Urinary bladder (tissue), 4 donors: ENCODE measurements around the gene ERBIN. TPM values are rescaled to one million over a fixed set of nuclear protein-coding genes. Genes with fewer than 3 reads are reported as not detected.
A peak's percentile ranks its signal among the peaks of the same experiment; 100 is the strongest.
"Not testable (repeated sequence)": the region's sequence is repeated elsewhere in the genome, so short reads cannot be mapped to it uniquely, and the experiment has no call there.

Source experiments
- DNase-seq: peaks from one replicate; pipeline ENCODE4 v3.0.0-alpha.2; 2015; ENCODE audit errors: extremely low spot score
- H3K27ac ChIP-seq: one replicate; pipeline ENCODE4 v1.5.1; 2013; ENCODE audit warnings: low read depth, mild to moderate bottlenecking, moderate library complexity
- H3K36me3 ChIP-seq: one replicate; pipeline ENCODE4 v1.6.1; 2013; ENCODE audit warnings: mild to moderate bottlenecking, moderate library complexity; ENCODE audit not compliant: insufficient read depth
- H3K4me1 ChIP-seq: one replicate; pipeline ENCODE4 v1.6.1; 2013; ENCODE audit warnings: mild to moderate bottlenecking, moderate library complexity; ENCODE audit not compliant: insufficient read depth
- H3K4me3 ChIP-seq: one replicate; pipeline ENCODE4 v1.5.1; 2013; ENCODE audit warnings: low read depth, low read length
- WGBS: extraction: QIAGEN DNeasy Blood & Tissue Kit; methylation state at CpG from one replicate; pipeline ENCODE4 v1.1.7; 2013; 5-methylcytosine and 5-hydroxymethylcytosine counted together
- polyA plus RNA-seq: library from polyadenylated mRNA; stranded (reverse); fragments of 200-250 nt; gene quantifications from one replicate; pipeline ENCODE4 v1.2.3, GENCODE V29; 2013
- total RNA-seq: library from RNA; depleted of rRNA; stranded (reverse); fragments of >200 nt; gene quantifications from one replicate; pipeline ENCODE4 v1.2.3, GENCODE V29; 2014
- donor health status: healthy with polysubstance abuse.
- donor health status: healthy.

ERBIN gene
- total and polyA plus RNA-seq, 2 donors = 22.3 to 225 TPM

DNA sequence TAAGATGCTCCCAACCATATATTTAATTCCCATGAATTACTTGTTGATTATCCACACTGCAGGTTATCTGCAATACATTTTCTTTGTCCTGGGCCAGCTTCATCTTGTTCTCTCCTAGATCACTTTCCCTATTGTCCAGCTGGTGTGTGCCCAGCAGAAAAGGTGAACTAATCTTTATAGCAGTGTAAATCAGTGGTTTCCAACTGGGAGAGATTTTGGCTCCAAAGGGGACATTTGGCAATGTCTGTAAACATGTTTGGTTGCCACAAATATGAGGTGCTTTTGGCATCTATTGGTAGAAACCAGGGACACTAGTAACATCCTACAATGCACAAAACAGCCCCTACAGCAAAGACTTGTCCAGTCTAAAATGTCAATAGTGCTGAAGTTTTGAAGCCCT is 20.1 kb upstream of the ERBIN start:
- Histone ChIP-seq H3K36me3 (no peaks in the 10 kb centered on the region), H3K4me3 (no peak overlapping the region), H3K27ac (no peak overlapping the region), H3K4me1 (no peaks in the 10 kb centered on the region)
- DNase-seq = no peak

DNA sequence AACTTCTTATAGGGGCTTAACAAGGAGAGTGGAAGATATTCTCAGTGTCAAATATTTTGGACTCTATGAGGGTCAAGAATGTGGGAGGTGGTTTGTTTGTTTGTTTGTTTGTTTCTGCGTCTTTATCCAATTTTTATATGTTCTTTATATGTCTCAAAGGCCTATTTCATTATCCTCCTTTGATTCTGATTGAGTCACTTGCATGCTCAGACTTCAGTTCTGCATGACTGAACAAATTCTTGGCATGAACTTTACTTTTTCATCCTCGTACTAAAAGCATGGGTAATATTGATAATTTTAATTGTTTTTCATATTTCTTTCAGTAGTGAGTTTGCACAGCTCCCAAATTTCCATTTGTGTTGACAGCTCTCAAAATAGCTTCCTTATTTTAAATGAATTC is 19.2 kb upstream of the ERBIN start:
- H3K4me3 ChIP-seq = no peak overlapping the region
- 49% methylated on average over 2 of the region's 2 CpGs for WGBS
- H3K36me3 ChIP-seq = no peaks in the 10 kb centered on the region
- no peaks in the 10 kb centered on the region for H3K4me1 ChIP-seq
- H3K27ac ChIP-seq = no peak overlapping the region
- no peak for DNase-seq

DNA sequence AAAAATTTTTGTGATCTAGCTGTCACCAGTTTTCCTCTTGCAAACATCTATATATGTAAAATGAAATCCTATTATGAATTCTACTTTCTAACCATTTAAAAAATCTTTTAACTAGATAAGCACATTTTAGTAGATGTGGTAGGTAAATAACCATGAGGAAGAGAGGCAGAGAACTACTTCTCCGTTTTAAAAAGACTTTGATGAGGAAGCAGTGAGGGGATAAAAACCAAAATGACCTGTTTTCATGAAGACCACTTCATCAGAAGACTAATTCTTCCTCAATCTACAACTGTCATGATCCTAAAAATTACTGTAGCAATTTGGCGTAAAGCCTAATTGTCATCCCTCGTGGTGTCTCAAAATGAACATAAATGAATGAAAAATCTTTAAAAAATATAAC is 15.7 kb upstream of the ERBIN start:
- H3K27ac ChIP-seq = no peak overlapping the region
- WGBS = 57% methylated on average over 3 of the region's 3 CpGs
- H3K4me3 ChIP-seq = no peak overlapping the region
- no peaks in the 10 kb centered on the region for H3K4me1 ChIP-seq
- H3K36me3 ChIP-seq = no peaks in the 10 kb centered on the region
- DNase-seq = no peak

DNA sequence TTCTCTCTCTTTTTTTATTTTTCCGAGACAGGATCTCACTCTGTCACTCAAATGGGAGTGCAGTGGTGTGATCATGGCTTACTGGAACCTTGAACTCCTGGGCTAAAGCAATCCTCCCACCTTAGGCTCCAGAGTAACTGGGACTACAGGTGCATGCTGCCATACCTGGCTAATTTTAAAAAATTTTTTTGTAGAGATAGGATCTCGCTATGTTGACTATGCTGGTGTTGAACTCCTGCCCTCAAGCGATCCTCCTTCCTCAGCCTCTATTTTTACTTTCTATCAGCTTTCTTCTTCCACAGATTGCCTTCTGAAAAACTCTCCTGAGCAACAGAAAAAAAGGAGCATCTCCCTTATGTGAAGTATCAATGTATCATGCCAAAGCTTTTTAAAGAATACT is 14.1 kb upstream of the ERBIN start:
- no peak overlapping the region for H3K27ac ChIP-seq
- no peaks in the 10 kb centered on the region for H3K4me1 ChIP-seq
- DNase-seq = no peak
- no peaks in the 10 kb centered on the region for H3K36me3 ChIP-seq
- H3K4me3 ChIP-seq = no peak overlapping the region
- 96% methylated on average over 3 of the region's 3 CpGs for WGBS

DNA sequence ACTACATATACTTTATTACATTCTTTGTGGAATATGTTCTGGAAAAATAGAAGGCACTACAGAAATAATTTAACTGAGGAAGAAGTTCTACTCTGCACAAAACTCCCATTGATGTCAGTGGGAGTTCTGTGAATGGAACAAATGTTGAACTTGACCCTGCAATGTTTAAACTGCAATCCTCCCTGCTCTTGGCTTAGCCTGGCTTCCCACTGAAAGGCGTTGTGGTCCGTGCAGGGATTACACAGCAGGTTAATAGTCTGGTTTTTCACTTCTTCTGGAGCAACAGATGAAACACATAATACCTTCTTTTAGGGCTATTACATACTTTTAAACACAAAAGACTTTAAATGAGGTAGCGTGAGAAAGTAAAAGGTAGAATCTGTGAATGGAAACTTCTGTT is 12.9 kb upstream of the ERBIN start:
- Histone ChIP-seq H3K4me3 (no peak overlapping the region), H3K36me3 (no peaks in the 10 kb centered on the region)
- WGBS = 56% methylated on average over 3 of the region's 3 CpGs

DNA sequence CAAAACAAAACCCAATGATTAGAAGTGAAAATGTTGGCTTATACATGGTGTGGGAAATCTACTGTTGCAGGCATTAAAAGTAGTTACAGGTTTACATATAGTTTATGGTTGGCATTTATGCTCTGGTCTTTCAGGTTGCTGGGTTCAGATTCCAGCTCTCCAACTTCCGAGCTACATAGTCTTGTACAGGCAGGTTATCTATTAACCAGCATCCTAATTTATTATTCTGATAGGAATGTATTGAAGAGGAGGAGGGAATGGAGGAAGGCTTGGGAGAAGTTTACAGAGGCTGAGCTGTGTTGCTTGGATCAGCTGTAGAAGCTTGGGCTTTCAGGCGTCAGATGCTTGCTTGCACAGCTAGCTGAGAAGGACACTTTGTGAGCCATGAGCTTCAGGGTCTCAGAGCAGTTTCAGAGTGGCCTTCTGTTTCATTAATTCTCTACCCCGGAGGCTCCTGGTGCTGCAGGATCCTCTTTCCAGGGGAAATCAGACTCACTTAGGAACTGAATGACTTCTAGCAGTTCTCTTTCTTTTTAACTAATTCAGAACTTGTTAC is 11.7 kb upstream of the ERBIN start:
- H3K36me3 ChIP-seq = no peaks in the 10 kb centered on the region
- WGBS = 53% methylated on average over 3 of the region's 3 CpGs
- no peaks in the 10 kb centered on the region for H3K4me1 ChIP-seq
- DNase-seq = no peak
- no peak overlapping the region for H3K27ac ChIP-seq
- no peak overlapping the region for H3K4me3 ChIP-seq

More for the DNA sequence above, 12.9 kb upstream of the ERBIN start:
- Histone ChIP-seq H3K27ac (no peak overlapping the region), H3K4me1 (no peaks in the 10 kb centered on the region)
- no peak for DNase-seq

DNA sequence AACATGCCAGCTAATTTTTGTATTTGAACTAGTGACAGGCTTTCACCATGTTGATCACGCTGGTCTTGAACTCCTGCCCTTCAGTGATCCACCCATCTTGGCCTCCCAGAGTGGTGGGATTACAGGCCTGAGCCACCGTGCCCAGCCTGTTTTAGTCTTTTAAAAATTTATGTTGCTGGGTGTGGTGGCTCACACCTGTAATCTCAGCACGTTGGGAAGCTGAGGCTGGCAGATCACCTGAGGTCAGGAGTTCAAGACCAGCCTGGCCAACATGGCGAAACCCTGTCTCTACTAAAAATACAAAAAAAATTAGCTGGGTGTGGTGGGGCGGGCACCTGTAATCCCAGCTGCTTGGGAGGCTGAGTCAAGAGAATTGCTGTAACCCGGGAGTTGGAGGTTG is 10.7 kb upstream of the ERBIN start:
- not testable (repeated sequence) for H3K4me3 ChIP-seq, H3K4me1 ChIP-seq, DNase-seq, H3K36me3 ChIP-seq, H3K27ac ChIP-seq
- WGBS = 92% methylated on average over 6 of the region's 6 CpGs

DNA sequence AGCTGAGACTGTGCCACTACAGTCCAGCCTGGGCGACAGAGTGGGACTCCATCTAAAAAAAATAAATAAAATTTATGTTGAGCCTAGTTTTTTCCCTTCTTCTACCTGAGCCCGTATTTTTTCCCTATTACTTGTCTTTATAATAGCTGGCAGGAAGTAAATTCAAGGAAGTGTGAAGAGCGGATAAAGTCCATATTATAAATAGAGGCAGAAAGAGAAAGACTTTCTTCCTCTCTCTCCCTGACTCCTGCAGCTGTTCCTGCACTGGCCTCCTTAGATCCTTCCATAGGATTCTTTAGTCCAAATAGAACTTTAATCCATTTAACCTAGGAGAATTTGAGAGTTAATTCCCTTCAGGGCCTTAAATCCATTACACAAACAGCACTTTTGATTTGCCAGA is 10.3 kb upstream of the ERBIN start:
- no peaks in the 10 kb centered on the region for H3K4me1 ChIP-seq
- H3K27ac ChIP-seq = no peak overlapping the region
- no peak overlapping the region for H3K4me3 ChIP-seq
- H3K36me3 ChIP-seq = no peaks in the 10 kb centered on the region
- DNase-seq = no peak
- 89% methylated on average over 3 of the region's 3 CpGs for WGBS

DNA sequence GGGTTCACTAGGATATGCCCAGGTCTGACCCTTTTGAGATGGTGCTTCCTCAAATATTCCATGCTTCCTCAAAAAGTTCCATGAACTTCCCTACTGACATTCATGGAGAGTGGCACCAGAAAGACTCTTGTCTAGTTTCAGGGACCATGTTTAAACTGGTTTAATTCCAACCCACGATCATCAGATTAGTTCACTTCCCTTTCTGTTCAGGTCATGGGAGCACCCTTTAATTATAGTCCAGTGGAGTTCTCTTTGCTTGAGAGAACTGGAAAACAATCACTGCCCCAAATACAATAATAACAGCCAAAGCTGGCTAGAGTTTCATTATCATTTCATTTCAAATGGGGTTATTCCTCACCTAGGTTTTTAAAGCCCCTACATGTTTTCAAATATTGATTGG is 9.7 kb upstream of the ERBIN start:
- WGBS = 39% methylated on average over 1 of the region's 1 CpG
- no peaks in the 10 kb centered on the region for H3K4me1 ChIP-seq
- H3K36me3 ChIP-seq = no peaks in the 10 kb centered on the region
- DNase-seq = no peak
- H3K27ac ChIP-seq = no peak overlapping the region
- no peak overlapping the region for H3K4me3 ChIP-seq

DNA sequence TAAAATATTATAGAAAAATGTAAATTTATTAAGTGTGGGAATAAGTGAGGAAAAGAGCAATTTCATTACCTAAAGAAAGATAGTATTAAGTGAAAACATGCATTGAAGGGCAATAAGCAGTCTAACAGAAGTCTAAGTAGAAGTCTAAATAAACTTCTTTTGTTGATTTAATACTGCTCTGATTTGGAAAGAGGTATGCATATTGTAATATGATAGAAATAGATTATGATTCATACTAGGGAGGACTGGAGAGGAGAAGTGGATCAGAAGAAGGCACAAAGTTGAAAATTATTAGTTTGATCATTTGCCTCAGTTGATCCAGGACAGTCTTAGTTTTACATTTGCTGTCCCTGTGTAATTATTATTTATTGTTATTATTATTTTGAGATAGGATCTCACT is 6.6 kb upstream of the ERBIN start:
- no peak for DNase-seq
- Histone ChIP-seq H3K36me3 (no peaks in the 10 kb centered on the region), H3K27ac (no peak overlapping the region), H3K4me3 (no peak overlapping the region), H3K4me1 (no peaks in the 10 kb centered on the region)

DNA sequence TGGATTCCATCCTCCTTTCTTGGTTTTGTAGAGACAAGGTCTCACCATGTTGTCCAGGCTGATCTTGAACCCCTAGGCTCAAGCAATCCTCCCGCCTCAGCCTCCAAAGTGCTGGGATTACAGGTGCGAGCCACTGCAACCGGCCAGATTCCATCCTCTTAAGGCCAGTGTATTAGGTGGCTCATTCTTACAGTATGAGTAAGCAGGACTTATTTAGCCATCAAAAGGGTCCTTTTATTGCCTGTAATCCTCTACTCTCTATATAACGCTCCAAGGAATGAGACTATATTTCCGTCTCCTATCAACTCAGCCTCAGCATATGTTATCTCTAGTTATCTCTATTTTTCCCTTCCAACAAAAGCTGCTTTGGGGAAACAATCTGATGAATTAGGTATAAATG is 3.0 kb upstream of the ERBIN start:
- 73% methylated on average over 5 of the region's 5 CpGs for WGBS

DNA sequence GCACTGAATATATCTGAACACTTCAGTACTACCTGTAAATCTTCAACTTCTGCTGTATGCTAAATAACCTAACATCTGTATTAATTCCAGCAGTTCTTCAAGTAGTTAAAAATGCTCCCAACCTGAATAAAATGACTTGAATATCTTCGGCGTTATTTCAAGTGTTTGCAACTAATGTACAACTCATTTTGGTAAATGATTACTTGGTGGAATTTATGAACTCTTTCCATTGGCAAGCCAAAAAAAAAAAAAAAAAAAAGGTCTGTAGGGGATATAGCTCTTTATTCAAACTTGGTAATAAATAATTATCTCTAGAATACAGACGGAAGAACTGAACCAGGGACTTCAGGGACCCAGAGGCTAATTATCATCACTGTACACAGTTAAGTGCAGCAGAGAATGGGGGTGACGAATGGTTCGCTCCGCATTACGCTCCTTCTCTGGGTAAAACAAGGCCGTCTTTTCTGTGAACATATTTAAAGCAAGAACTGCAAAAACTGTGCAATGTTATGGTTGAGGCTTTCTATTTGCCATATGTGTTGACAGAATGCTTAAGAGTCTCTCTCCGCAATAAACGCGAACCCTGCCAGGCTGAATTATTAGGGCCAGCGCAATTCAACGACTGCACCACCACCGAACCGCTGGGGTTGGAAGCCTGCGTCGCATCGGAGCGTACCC is 1.9 kb upstream of the ERBIN start:
- peak overlapping the region; percentile 89 for H3K4me3 ChIP-seq
- H3K27ac ChIP-seq = peak overlapping the region; percentile 99
- H3K36me3 ChIP-seq = no peaks in the 10 kb centered on the region
- H3K4me1 ChIP-seq = no peaks in the 10 kb centered on the region
- DNase-seq = no peak
- 4% methylated on average over 19 of the region's 19 CpGs for WGBS

More for the DNA sequence above, 3.0 kb upstream of the ERBIN start:
- no peaks in the 10 kb centered on the region for H3K36me3 ChIP-seq
- no peak overlapping the region for H3K27ac ChIP-seq
- no peak for DNase-seq
- no peaks in the 10 kb centered on the region for H3K4me1 ChIP-seq
- no peak overlapping the region for H3K4me3 ChIP-seq

DNA sequence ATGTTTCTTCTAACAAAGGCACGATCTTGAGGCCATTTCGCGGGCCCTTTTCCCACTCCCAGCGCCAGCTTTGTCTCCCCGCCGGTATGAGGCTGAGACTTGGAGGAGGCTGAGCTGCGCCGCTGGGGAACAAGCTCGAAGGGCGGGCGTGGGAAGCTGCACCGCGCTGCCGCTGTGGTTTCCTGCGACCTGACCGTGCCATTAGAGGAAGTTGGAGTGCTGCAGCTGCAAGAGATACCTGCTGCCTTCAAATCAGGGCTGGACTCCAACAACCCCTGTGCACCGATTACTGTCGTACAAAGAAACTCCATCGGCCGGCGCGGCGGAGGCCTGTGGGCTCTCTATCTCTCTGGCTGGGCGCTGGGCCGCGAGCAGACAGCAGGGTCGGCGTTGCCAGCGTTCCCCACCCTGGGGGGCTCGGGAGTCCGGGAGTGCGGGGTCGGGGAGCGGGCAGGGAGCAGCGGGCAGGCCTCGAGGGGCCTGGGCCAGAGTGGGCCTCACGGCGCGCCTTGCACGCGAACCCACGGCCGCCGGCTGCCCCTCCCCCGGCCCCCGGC is 1.3 kb upstream of the ERBIN start:
- DNase-seq = peak; percentile 63
- Histone ChIP-seq H3K36me3 (no peaks in the 10 kb centered on the region), H3K4me3 (peak overlapping the region; percentile 89), H3K27ac (peak overlapping the region; percentile 99), H3K4me1 (no peaks in the 10 kb centered on the region)
- 1% methylated on average over 46 of the region's 46 CpGs for WGBS

DNA sequence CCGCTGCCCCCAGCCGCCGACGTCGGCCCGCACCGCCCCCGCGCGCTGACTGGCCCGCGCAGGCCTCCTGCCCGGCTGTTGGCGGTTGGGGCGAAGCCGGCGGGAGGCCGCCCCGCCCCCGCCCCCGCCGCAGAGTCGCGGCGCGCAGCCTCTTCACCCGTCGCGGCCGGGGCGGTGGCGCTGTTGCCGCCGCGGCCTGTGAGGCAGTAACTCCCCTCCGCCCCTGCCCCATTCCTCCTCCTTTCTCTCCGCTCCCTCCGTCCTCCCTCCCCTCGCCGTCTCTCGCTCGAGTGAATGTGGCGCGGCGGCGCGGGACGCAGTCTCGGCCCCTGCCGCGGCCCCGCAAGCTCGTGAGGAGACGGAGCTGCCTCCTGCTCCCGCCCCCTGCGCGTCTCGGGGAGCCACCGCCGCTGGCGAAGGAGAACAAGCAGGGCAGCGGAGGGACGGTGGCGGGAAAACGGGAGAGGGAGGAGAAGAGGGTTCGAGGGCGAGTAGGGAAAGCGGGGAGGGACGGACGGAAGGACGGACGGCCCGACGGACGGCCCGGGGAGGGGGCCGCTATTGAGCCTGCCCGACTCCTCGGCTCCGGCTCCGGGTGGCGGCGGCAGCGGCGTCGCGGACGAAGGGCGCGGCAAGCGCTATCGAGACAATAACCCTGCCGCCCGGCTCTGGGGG is 637 bp upstream of the ERBIN start:
- peak; percentile 67 for DNase-seq
- whole genome bisulfite sequencing = under 1% methylated on average over 94 of the region's 94 CpGs
- Histone ChIP-seq H3K27ac (peak overlapping the region; percentile 97), H3K4me1 (no peaks in the 10 kb centered on the region), H3K36me3 (no peaks in the 10 kb centered on the region), H3K4me3 (peak overlapping the region; percentile 89)
